Measurements from ENCODE around the gene RAMP1.

RAMP1 gene

GRCh38 chr2:237934186-237934585 is 74.8 kb downstream of the RAMP1 start:
- no peak for DNase-seq (ENCODE audit: low read depth in 1 of 2, low spot score in 1 of 2)
- Histone ChIP-seq H3K27ac (replicated peaks) (no peak overlapping the region), H3K4me3 (replicated peaks; ENCODE audit: insufficient read depth, low read length) (no peak overlapping the region), H3K27me3 (ENCODE audit: insufficient read depth, poor library complexity, severe bottlenecking) (no peaks in the 10 kb centered on the region)
- no peak for TF ChIP-seq SPI1 (IDR thresholded peaks at IDR 0.05; ENCODE audit: borderline replicate concordance, low read depth)
- TF ChIP-seq POLR2AphosphoS5 (IDR thresholded peaks at IDR 0.05; ENCODE audit: low read depth) = no peak
- no peak for TF ChIP-seq GABPA (IDR thresholded peaks at IDR 0.05; ENCODE audit: low read depth)
- TF ChIP-seq, protein P1, sequence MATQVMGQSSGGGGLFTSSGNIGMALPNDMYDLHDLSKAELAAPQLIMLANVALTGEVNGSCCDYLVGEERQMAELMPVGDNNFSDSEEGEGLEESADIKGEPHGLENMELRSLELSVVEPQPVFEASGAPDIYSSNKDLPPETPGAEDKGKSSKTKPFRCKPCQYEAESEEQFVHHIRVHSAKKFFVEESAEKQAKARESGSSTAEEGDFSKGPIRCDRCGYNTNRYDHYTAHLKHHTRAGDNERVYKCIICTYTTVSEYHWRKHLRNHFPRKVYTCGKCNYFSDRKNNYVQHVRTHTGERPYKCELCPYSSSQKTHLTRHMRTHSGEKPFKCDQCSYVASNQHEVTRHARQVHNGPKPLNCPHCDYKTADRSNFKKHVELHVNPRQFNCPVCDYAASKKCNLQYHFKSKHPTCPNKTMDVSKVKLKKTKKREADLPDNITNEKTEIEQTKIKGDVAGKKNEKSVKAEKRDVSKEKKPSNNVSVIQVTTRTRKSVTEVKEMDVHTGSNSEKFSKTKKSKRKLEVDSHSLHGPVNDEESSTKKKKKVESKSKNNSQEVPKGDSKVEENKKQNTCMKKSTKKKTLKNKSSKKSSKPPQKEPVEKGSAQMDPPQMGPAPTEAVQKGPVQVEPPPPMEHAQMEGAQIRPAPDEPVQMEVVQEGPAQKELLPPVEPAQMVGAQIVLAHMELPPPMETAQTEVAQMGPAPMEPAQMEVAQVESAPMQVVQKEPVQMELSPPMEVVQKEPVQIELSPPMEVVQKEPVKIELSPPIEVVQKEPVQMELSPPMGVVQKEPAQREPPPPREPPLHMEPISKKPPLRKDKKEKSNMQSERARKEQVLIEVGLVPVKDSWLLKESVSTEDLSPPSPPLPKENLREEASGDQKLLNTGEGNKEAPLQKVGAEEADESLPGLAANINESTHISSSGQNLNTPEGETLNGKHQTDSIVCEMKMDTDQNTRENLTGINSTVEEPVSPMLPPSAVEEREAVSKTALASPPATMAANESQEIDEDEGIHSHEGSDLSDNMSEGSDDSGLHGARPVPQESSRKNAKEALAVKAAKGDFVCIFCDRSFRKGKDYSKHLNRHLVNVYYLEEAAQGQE (IDR thresholded peaks at IDR 0.05; ENCODE audit: insufficient replicate concordance, low read depth) = no peak
- TF ChIP-seq, protein P2, sequence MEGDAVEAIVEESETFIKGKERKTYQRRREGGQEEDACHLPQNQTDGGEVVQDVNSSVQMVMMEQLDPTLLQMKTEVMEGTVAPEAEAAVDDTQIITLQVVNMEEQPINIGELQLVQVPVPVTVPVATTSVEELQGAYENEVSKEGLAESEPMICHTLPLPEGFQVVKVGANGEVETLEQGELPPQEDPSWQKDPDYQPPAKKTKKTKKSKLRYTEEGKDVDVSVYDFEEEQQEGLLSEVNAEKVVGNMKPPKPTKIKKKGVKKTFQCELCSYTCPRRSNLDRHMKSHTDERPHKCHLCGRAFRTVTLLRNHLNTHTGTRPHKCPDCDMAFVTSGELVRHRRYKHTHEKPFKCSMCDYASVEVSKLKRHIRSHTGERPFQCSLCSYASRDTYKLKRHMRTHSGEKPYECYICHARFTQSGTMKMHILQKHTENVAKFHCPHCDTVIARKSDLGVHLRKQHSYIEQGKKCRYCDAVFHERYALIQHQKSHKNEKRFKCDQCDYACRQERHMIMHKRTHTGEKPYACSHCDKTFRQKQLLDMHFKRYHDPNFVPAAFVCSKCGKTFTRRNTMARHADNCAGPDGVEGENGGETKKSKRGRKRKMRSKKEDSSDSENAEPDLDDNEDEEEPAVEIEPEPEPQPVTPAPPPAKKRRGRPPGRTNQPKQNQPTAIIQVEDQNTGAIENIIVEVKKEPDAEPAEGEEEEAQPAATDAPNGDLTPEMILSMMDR (IDR thresholded peaks at IDR 0.05; ENCODE audit: insufficient read depth, low read length) = no peak

GRCh38 chr2:237935740-237936452 is 76.5 kb downstream of the RAMP1 start:
- Histone ChIP-seq H3K4me3 (replicated peaks; ENCODE audit: insufficient read depth, low read length) (no peak overlapping the region), H3K27ac (replicated peaks) (no peak overlapping the region), H3K27me3 (ENCODE audit: insufficient read depth, poor library complexity, severe bottlenecking) (no peaks in the 10 kb centered on the region)
- TF ChIP-seq POLR2AphosphoS5 (IDR thresholded peaks at IDR 0.05; ENCODE audit: low read depth) (no peak), SPI1 (IDR thresholded peaks at IDR 0.05; ENCODE audit: borderline replicate concordance, low read depth) (no peak), GABPA (IDR thresholded peaks at IDR 0.05; ENCODE audit: low read depth) (no peak)
- TF ChIP-seq, protein P1 (IDR thresholded peaks at IDR 0.05; ENCODE audit: insufficient replicate concordance, low read depth) = no peak
- TF ChIP-seq, protein P2 (IDR thresholded peaks at IDR 0.05; ENCODE audit: insufficient read depth, low read length) = no peak
- peak in 1 of 2 experiments; percentile 2 for DNase-seq (ENCODE audit: low read depth in 1 of 2, low spot score in 1 of 2)

- no peaks in the 10 kb centered on the region for H3K27me3 ChIP-seq (ENCODE audit: insufficient read depth, poor library complexity, severe bottlenecking)
- H3K27ac ChIP-seq (replicated peaks) = no peak overlapping the region
- H3K4me3 ChIP-seq (replicated peaks; ENCODE audit: insufficient read depth, low read length) = no peak overlapping the region
- TF ChIP-seq, protein P2 (IDR thresholded peaks at IDR 0.05; ENCODE audit: insufficient read depth, low read length) = no peak
- TF ChIP-seq, protein P1 (IDR thresholded peaks at IDR 0.05; ENCODE audit: insufficient replicate concordance, low read depth) = no peak
- TF ChIP-seq GABPA (IDR thresholded peaks at IDR 0.05; ENCODE audit: low read depth) = no peak
- no peak for TF ChIP-seq SPI1 (IDR thresholded peaks at IDR 0.05; ENCODE audit: borderline replicate concordance, low read depth)
- no peak for TF ChIP-seq POLR2AphosphoS5 (IDR thresholded peaks at IDR 0.05; ENCODE audit: low read depth)
- no peak for DNase-seq (ENCODE audit: low read depth in 1 of 2, low spot score in 1 of 2)
Observed at GRCh38 chr2:237939251-237939650, 79.8 kb downstream of the RAMP1 start.

All from HL-60 (cell line).